Transverse colon (tissue), 4 donors: ENCODE data around the gene LRRC58. TPM values are rescaled to one million over a fixed set of nuclear protein-coding genes. Genes with fewer than 3 reads are reported as not detected.

ENCODE experiments used
- DNase-seq: peaks from one replicate; pipeline ENCODE4 v3.0.0-alpha.2; 2019
- H3K27ac ChIP-seq, 4 donors: fragments of 200-600 bp; sonication (generic); 2 replicates each; pipeline ENCODE4 v1.5.1; 2016 to 2018; ENCODE audit warnings: inconsistent platforms in 4 of 4
- H3K27me3 ChIP-seq: fragments of 200-600 bp; sonication (generic); 2 replicates; pipeline ENCODE4 v1.5.1; 2017; ENCODE audit warnings: inconsistent platforms
- H3K36me3 ChIP-seq, 4 donors: fragments of 200-600 bp; sonication (generic); 2 replicates each; pipeline ENCODE4 v1.5.1; 2017 to 2019; ENCODE audit warnings: inconsistent platforms in 4 of 4
- H3K4me1 ChIP-seq, 4 donors: fragments of 200-600 bp; sonication (generic); 2 replicates each; pipeline ENCODE4 v1.5.1; 2017 to 2020; ENCODE audit warnings: inconsistent platforms in 4 of 4
- H3K4me3 ChIP-seq, 4 donors: fragments of 200-600 bp; sonication (generic); 1 replicate in 1 of 4; 2 replicates in 3 of 4; pipeline versions ENCODE4 v1.5.1 to v1.6.1; 2017 to 2019; ENCODE audit warnings: inconsistent platforms in 4 of 4
- H3K9me3 ChIP-seq, 2 donors: fragments of 200-600 bp; sonication (generic); 2 replicates each; pipeline ENCODE4 v1.5.1; 2017 to 2019; ENCODE audit warnings: inconsistent platforms in 2 of 2
- CTCF ChIP-seq, 5 experiments: fragments of 200-600 bp in 3 of 5; fragments of 450-650 bp in 2 of 5; sonication (generic) in 3 of 5; IDR thresholded peaks; 1 replicate in 2 of 5; 2 replicates in 3 of 5; pipeline ENCODE4 v1.5.1; 2016 to 2017; ENCODE audit warnings: antibody characterized with exemption in 5 of 5, inconsistent platforms in 3 of 5, mild to moderate bottlenecking in 2 of 5, moderate library complexity in 1 of 5
- EP300 ChIP-seq: sonication (generic); formaldehyde crosslinking; IDR thresholded peaks from one replicate; pipeline ENCODE4 v1.6.1; 2017; ENCODE audit warnings: antibody characterized with exemption, low read depth
- POLR2A ChIP-seq: fragments of 450-650 bp; IDR thresholded peaks from one replicate; pipeline ENCODE4 v1.6.1; 2016; ENCODE audit warnings: antibody characterized with exemption, mild to moderate bottlenecking, moderate library complexity
- POLR2AphosphoS5 ChIP-seq, 3 donors: sonication (generic); formaldehyde crosslinking; IDR thresholded peaks; one replicate each; pipeline ENCODE4 v1.6.1; 2016; ENCODE audit warnings: antibody characterized with exemption in 3 of 3
- WGBS, 2 donors: methylation state at CpG; one replicate each; pipeline ENCODE4 v1.1.5; 2018; ENCODE audit warnings: low coverage in 1 of 2; 5-methylcytosine and 5-hydroxymethylcytosine counted together
- in situ Hi-C, 4 donors: fragments of 200-750 bp; cut with MboI; loops; one replicate each; pipeline versions ENCODE4 v1.15.0 to v1.15.1; 2017; ENCODE audit warnings: low sequenced_read_pairs in 3 of 4, low pct_ligation_motif_present in 1 of 4, low pct_unique_long_range_greater_than_20kb in 1 of 4
- intact Hi-C: fragments of 100-400 bp; cut with DNase I; formaldehyde crosslinking; loops from one replicate; pipeline ENCODE4 v1.15.1; 2023; ENCODE audit warnings: low total_unique reads
- total RNA-seq, 4 donors: library from RNA; depleted of rRNA; stranded (reverse); fragments of >200 nt; gene quantifications; one replicate each; pipeline ENCODE4 v1.1.0, GENCODE V29; 2016

The LRRC58 gene
- total RNA-seq, 4 donors from 2014 or later: 7.9 to 23.2 (median 15.2) TPM

DNA sequence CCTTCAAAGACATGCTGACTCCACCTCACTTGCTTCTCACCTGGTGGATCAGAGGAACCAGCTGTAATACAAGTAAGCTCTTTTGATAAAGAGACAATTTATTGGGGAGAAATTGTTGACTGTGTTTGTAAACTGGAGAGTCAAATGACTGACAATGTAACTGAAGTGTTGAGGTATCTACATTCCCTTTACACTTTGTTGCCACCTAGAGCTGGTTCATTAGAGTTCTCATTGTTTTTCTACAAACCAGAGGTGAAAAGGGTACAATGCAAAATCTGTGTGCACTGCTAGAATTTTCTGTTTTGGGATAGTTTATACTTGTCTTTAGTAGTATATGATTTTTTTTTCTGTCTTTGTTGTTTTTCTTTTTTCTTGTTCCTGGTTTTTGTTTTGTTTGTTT, 8.7 kb upstream of the LRRC58 start:
- in situ Hi-C loops: loop anchor here in 1 of 4 donors (25.0 kb wide), 1 partner anchor 871 kb away; the partner anchor contains the start of gene TIMMDC1
- no peak overlapping the region for H3K27ac ChIP-seq
- no peaks in the 10 kb centered on the region for H3K9me3 ChIP-seq
- H3K27me3 ChIP-seq: no peaks in the 10 kb centered on the region
- H3K4me3 ChIP-seq: no peak overlapping the region
- H3K4me1 ChIP-seq: no peaks in the 10 kb centered on the region
- no peak for DNase-seq
- no peaks in the 10 kb centered on the region for H3K36me3 ChIP-seq
- TF ChIP-seq EP300 (no peak), POLR2AphosphoS5 (IDR thresholded peaks at IDR 0.05) (no peak), POLR2A (no peak), CTCF (IDR thresholded peaks at IDR 0.05) (no peak)
- intact Hi-C loops: no loop called here

DNA sequence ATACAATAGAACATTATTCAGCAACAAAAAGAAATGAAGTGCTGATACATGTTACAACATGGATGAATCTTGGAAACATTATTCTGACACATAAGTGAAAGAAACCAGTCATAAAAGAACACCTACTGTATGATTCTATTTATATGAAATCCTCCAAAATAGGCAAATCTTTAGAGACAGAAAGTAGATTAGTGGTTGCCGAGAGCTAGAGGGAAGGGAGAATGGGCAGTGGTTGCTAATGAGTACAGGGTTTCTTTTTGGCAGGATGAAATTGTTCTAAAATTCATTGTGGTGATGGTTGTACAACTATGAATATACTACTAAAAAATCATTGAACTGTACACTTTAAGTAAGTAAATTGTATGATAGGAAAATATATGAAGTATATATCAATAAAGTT, 6.3 kb upstream of the LRRC58 start:
- no peak for DNase-seq
- Histone ChIP-seq H3K27me3 (no peaks in the 10 kb centered on the region), H3K4me1 (peaks cover 0 to 5% (median 2%) of the 10 kb centered on the region in 4 donors), H3K4me3 (no peak overlapping the region), H3K27ac (no peak overlapping the region), H3K36me3 (no peaks in the 10 kb centered on the region), H3K9me3 (no peaks in the 10 kb centered on the region)
- 82 to 83% methylated on average over 1 of the region's 1 CpG for WGBS, 2 donors
- TF ChIP-seq POLR2A: no peak
- intact Hi-C loops: no loop called here
- in situ Hi-C loops: loop anchor here in 1 of 4 donors (25.0 kb wide), 1 partner anchor 868 kb away; the partner anchor contains the start of gene TIMMDC1

GRCh38 chr3:120353463-120353862, 4.3 kb upstream of the LRRC58 start:
- Histone ChIP-seq H3K9me3 (no peaks in the 10 kb centered on the region), H3K27ac (no peak overlapping the region), H3K4me3 (no peak overlapping the region), H3K36me3 (no peaks in the 10 kb centered on the region), H3K4me1 (peaks cover 0 to 12% (median 6%) of the 10 kb centered on the region in 4 donors), H3K27me3 (no peaks in the 10 kb centered on the region)
- no peak for DNase-seq
- TF ChIP-seq CTCF (IDR thresholded peaks at IDR 0.05) (no peak), EP300 (no peak), POLR2AphosphoS5 (IDR thresholded peaks at IDR 0.05) (no peak), POLR2A (no peak)
- in situ Hi-C loops: loop anchor here in 1 of 4 donors (25.0 kb wide), 1 partner anchor 866 kb away; the partner anchor contains the start of gene TIMMDC1
- intact Hi-C loops: no loop called here

GRCh38 chr3:120352017-120352416, 2.9 kb upstream of the LRRC58 start:
- no peak overlapping the region for H3K27ac ChIP-seq
- no peaks in the 10 kb centered on the region for H3K9me3 ChIP-seq
- H3K36me3 ChIP-seq: no peaks in the 10 kb centered on the region
- peaks cover 3 to 23% (median 14%) of the 10 kb centered on the region in 4 donors for H3K4me1 ChIP-seq
- intact Hi-C loops: no loop called here
- in situ Hi-C loops: loop anchor here in 1 of 4 donors (25.0 kb wide), 1 partner anchor 865 kb away; the partner anchor contains the start of gene TIMMDC1
- no peak overlapping the region for H3K4me3 ChIP-seq
- H3K27me3 ChIP-seq: no peaks in the 10 kb centered on the region
- no peak for TF ChIP-seq POLR2AphosphoS5 (IDR thresholded peaks at IDR 0.05)
- TF ChIP-seq EP300: no peak
- TF ChIP-seq CTCF (IDR thresholded peaks at IDR 0.05): no peak
- TF ChIP-seq POLR2A: no peak
- WGBS, 2 donors: 80 to 93% methylated on average over 3 to 4 of the region's 4 CpGs
- no peak for DNase-seq
